ENCODE measurements around the gene SLC35E3.

DNA sequence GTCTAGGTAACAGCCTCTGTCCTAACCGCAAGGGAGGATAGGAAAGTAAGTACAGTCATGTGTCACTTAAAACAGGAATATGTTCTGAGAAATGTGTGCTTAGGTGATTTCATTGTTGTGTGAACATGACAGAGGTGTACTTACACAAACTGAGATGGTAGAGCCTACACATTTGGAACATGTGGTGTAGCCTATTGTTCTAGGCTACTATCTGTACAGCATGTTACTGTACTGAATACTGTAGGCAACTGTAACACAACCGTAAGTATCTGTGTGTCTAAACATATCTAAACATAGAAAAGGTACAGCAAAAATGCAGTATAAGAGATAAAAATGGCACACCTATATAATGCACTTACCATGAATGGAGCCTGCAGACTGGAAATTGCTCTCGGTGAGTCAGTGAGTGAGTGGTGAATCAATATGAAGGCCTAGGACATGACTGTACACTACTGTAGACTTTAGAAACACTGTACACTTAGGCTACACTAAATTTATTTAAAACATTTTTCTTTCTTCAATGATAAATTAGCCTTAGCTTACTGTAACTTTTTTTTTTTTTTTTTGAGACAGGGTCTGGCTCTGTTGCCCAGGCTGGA lies 48.8 kb downstream of the SLC35E3 start:
- TF ChIP-seq ZFP41 (CRISPR knock-in tag; IDR thresholded peaks at IDR 0.05; ENCODE audit: borderline replicate concordance) (no peak), ZNF441 (CRISPR knock-in tag; IDR thresholded peaks at IDR 0.05; ENCODE audit: borderline replicate concordance) (no peak), XRCC5 (optimal IDR thresholded peaks at IDR 0.05; ENCODE audit: low read length) (no peak), SP1 (IDR thresholded peaks at IDR 0.05) (no peak), SP1 (CRISPR knock-in tag; IDR thresholded peaks at IDR 0.05) (no peak), ZEB1 (IDR thresholded peaks at IDR 0.05; ENCODE audit: insufficient replicate concordance, low read depth) (no peak), GTF2F1 (IDR thresholded peaks at IDR 0.05; ENCODE audit: low read length) (no peak), EP300 (IDR thresholded peaks at IDR 0.05; ENCODE audit: low read depth in 2 of 2, low read length in 2 of 2) (no peak), EP300 (CRISPR knock-in tag; IDR thresholded peaks at IDR 0.05; ENCODE audit: borderline replicate concordance) (no peak), ZNF274 (CRISPR knock-in tag; IDR thresholded peaks at IDR 0.05) (no peak)
- TF ChIP-seq, protein P1, sequence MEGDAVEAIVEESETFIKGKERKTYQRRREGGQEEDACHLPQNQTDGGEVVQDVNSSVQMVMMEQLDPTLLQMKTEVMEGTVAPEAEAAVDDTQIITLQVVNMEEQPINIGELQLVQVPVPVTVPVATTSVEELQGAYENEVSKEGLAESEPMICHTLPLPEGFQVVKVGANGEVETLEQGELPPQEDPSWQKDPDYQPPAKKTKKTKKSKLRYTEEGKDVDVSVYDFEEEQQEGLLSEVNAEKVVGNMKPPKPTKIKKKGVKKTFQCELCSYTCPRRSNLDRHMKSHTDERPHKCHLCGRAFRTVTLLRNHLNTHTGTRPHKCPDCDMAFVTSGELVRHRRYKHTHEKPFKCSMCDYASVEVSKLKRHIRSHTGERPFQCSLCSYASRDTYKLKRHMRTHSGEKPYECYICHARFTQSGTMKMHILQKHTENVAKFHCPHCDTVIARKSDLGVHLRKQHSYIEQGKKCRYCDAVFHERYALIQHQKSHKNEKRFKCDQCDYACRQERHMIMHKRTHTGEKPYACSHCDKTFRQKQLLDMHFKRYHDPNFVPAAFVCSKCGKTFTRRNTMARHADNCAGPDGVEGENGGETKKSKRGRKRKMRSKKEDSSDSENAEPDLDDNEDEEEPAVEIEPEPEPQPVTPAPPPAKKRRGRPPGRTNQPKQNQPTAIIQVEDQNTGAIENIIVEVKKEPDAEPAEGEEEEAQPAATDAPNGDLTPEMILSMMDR (CRISPR knock-in tag; IDR thresholded peaks at IDR 0.05): no peak
- TF ChIP-seq, protein P2, sequence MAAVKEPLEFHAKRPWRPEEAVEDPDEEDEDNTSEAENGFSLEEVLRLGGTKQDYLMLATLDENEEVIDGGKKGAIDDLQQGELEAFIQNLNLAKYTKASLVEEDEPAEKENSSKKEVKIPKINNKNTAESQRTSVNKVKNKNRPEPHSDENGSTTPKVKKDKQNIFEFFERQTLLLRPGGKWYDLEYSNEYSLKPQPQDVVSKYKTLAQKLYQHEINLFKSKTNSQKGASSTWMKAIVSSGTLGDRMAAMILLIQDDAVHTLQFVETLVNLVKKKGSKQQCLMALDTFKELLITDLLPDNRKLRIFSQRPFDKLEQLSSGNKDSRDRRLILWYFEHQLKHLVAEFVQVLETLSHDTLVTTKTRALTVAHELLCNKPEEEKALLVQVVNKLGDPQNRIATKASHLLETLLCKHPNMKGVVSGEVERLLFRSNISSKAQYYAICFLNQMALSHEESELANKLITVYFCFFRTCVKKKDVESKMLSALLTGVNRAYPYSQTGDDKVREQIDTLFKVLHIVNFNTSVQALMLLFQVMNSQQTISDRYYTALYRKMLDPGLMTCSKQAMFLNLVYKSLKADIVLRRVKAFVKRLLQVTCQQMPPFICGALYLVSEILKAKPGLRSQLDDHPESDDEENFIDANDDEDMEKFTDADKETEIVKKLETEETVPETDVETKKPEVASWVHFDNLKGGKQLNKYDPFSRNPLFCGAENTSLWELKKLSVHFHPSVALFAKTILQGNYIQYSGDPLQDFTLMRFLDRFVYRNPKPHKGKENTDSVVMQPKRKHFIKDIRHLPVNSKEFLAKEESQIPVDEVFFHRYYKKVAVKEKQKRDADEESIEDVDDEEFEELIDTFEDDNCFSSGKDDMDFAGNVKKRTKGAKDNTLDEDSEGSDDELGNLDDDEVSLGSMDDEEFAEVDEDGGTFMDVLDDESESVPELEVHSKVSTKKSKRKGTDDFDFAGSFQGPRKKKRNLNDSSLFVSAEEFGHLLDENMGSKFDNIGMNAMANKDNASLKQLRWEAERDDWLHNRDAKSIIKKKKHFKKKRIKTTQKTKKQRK (IDR thresholded peaks at IDR 0.05; ENCODE audit: low read length): no peak

Measured in HepG2 (cell line).